Measurements from ENCODE around the gene ICAM2. TPM values are rescaled to one million over a fixed set of nuclear protein-coding genes. Genes with fewer than 3 reads are reported as not detected.

ICAM2 gene
- polyA plus RNA-seq, 1 of the 3 experiments (the other 2 are of a cell fraction): 0.08 TPM

DNA sequence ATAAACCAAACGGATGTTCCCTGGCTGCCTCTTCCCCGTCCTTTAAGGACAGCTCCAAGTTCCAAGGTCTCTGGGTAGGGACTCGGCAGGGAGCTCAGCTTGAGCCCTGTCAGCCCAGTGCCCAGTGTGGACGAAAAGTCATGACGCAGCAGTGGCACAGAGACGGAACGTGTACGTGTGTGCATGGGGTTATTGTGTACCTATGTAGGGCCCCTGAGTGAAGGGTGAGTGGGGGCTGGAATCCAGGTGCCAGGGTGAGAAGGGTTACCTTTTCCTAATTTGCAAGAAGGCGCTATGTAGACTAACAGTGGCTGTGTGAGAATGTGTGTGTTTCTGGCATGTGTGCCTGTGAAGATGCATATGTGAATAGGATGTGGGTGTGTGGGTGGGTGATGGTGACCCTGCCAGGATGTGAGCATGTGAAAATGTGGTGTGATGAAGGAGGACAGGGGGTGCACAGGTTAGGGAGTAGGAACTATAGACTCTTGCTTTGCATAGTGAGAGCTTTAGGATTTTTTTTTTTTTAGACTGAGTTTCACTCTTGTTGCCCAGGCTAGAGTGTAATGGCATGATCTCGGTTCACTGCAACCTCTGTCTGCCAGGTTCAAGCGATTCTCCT lies 53.7 kb downstream of the ICAM2 start:
- Histone ChIP-seq H3K4me1 (ENCODE audit: control insufficient read depth in 1 of 2, insufficient read depth in 2 of 2, low read depth in 1 of 2, low read length in 1 of 2) (no peaks in the 10 kb centered on the region), H3K9ac (no peak overlapping the region), H2AFZ (ENCODE audit: low read depth) (no peak overlapping the region), H4K20me1 (ENCODE audit: insufficient read depth) (no peaks in the 10 kb centered on the region), H3F3A (replicated peaks; ENCODE audit: insufficient read depth) (no peaks in the 10 kb centered on the region), H3K36me3 (replicated peaks in 1 of 2; ENCODE audit: control insufficient read depth in 1 of 2, insufficient read depth in 2 of 2, low read length in 1 of 2) (no peaks in the 10 kb centered on the region), H3K4me3 (ENCODE audit: low read depth in 2 of 2, low read length in 1 of 2) (no peak overlapping the region), H3K27me3 (ENCODE audit: insufficient read depth) (no peaks in the 10 kb centered on the region), H3K4me2 (no peak overlapping the region), H3K9me3 (no peaks in the 10 kb centered on the region), H3K27ac (ENCODE audit: low read depth in 2 of 2, low read length in 1 of 2) (no peak overlapping the region), H3K9me2 (no peaks in the 10 kb centered on the region), H3K79me2 (ENCODE audit: insufficient read depth) (no peaks in the 10 kb centered on the region)
- no peak for DNase-seq
- 78% methylated on average over 11 of the region's 11 CpGs for WGBS (ENCODE audit: low lambda C conversion rate)
- POLR2A ChIA-PET: no interaction called here
- CTCF ChIA-PET: interaction anchor here (1.4 to 4.3 kb wide), 8 partner anchors 9 to 61 kb away, joined by 3 to 30 read pairs (median 6); partner anchors contain the start of gene GH1
- TF ChIP-seq EP300 (IDR thresholded peaks at IDR 0.05; ENCODE audit: borderline replicate concordance in 1 of 2, low read depth in 1 of 2, low read length in 1 of 2) (no peak), GABPA (IDR thresholded peaks at IDR 0.05; ENCODE audit: low read depth) (no peak), EZH2phosphoT487 (IDR thresholded peaks at IDR 0.05; ENCODE audit: borderline replicate concordance, low read depth) (no peak), MEF2A (IDR thresholded peaks at IDR 0.05; ENCODE audit: borderline replicate concordance, low read depth) (no peak), FOSL2 (IDR thresholded peaks at IDR 0.05; ENCODE audit: borderline replicate concordance, low read depth) (no peak), SMC3 (IDR thresholded peaks at IDR 0.05; ENCODE audit: low read depth, low read length) (no peak), ELF1 (IDR thresholded peaks at IDR 0.05) (no peak)
- TF ChIP-seq, protein P1, sequence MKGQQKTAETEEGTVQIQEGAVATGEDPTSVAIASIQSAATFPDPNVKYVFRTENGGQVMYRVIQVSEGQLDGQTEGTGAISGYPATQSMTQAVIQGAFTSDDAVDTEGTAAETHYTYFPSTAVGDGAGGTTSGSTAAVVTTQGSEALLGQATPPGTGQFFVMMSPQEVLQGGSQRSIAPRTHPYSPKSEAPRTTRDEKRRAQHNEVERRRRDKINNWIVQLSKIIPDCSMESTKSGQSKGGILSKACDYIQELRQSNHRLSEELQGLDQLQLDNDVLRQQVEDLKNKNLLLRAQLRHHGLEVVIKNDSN (IDR thresholded peaks at IDR 0.05; ENCODE audit: borderline replicate concordance, low read depth): no peak
- TF ChIP-seq, protein P2, sequence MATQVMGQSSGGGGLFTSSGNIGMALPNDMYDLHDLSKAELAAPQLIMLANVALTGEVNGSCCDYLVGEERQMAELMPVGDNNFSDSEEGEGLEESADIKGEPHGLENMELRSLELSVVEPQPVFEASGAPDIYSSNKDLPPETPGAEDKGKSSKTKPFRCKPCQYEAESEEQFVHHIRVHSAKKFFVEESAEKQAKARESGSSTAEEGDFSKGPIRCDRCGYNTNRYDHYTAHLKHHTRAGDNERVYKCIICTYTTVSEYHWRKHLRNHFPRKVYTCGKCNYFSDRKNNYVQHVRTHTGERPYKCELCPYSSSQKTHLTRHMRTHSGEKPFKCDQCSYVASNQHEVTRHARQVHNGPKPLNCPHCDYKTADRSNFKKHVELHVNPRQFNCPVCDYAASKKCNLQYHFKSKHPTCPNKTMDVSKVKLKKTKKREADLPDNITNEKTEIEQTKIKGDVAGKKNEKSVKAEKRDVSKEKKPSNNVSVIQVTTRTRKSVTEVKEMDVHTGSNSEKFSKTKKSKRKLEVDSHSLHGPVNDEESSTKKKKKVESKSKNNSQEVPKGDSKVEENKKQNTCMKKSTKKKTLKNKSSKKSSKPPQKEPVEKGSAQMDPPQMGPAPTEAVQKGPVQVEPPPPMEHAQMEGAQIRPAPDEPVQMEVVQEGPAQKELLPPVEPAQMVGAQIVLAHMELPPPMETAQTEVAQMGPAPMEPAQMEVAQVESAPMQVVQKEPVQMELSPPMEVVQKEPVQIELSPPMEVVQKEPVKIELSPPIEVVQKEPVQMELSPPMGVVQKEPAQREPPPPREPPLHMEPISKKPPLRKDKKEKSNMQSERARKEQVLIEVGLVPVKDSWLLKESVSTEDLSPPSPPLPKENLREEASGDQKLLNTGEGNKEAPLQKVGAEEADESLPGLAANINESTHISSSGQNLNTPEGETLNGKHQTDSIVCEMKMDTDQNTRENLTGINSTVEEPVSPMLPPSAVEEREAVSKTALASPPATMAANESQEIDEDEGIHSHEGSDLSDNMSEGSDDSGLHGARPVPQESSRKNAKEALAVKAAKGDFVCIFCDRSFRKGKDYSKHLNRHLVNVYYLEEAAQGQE (IDR thresholded peaks at IDR 0.05; ENCODE audit: low read depth, low read length): no peak
- TF ChIP-seq, protein P3, sequence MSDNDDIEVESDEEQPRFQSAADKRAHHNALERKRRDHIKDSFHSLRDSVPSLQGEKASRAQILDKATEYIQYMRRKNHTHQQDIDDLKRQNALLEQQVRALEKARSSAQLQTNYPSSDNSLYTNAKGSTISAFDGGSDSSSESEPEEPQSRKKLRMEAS (IDR thresholded peaks at IDR 0.05; ENCODE audit: low read depth): no peak

GRCh38 chr17:63963123-63963522 lies 57.3 kb downstream of the ICAM2 start:
- H3K9me2 ChIP-seq: no peaks in the 10 kb centered on the region
- H3K4me3 ChIP-seq (ENCODE audit: low read depth in 2 of 2, low read length in 1 of 2): no peak overlapping the region
- DNase-seq: no peak
- H3K4me2 ChIP-seq: no peak overlapping the region
- H4K20me1 ChIP-seq (ENCODE audit: insufficient read depth): no peaks in the 10 kb centered on the region
- CTCF ChIA-PET: interaction anchor here (1.0 to 4.3 kb wide), 6 partner anchors 12 to 189 kb away, joined by 3 to 30 read pairs (median 5); partner anchors contain the start of gene GH1
- no peaks in the 10 kb centered on the region for H3F3A ChIP-seq (replicated peaks; ENCODE audit: insufficient read depth)
- no peaks in the 10 kb centered on the region for H3K9me3 ChIP-seq
- no peaks in the 10 kb centered on the region for H3K36me3 ChIP-seq (replicated peaks in 1 of 2; ENCODE audit: control insufficient read depth in 1 of 2, insufficient read depth in 2 of 2, low read length in 1 of 2)
- no peaks in the 10 kb centered on the region for H3K27me3 ChIP-seq (ENCODE audit: insufficient read depth)
- 87% methylated on average over 4 of the region's 4 CpGs for WGBS (ENCODE audit: low lambda C conversion rate)
- no peak overlapping the region for H2AFZ ChIP-seq (ENCODE audit: low read depth)
- TF ChIP-seq RCOR1 (IDR thresholded peaks at IDR 0.05; ENCODE audit: low read length) (no peak), MXI1 (IDR thresholded peaks at IDR 0.05; ENCODE audit: low read depth, low read length) (no peak), SIN3A (IDR thresholded peaks at IDR 0.05; ENCODE audit: borderline replicate concordance, low read depth, low read length) (no peak), RXRA (IDR thresholded peaks at IDR 0.05; ENCODE audit: borderline replicate concordance, low read depth) (no peak), JUND (IDR thresholded peaks at IDR 0.05) (no peak), POLR2AphosphoS5 (IDR thresholded peaks at IDR 0.05; ENCODE audit: low read depth, low read length) (no peak), TCF12 (IDR thresholded peaks at IDR 0.05) (no peak), EZH2phosphoT487 (IDR thresholded peaks at IDR 0.05; ENCODE audit: borderline replicate concordance, low read depth) (no peak), FOXM1 (IDR thresholded peaks at IDR 0.05; ENCODE audit: low read depth) (no peak), YY1 (IDR thresholded peaks at IDR 0.05; ENCODE audit: low read depth) (no peak), NFIC (IDR thresholded peaks at IDR 0.05; ENCODE audit: borderline replicate concordance) (no peak), TEAD4 (IDR thresholded peaks at IDR 0.05; ENCODE audit: borderline replicate concordance, insufficient read depth) (no peak), GATA2 (CRISPR knock-in tag; IDR thresholded peaks at IDR 0.05) (no peak), CTCF (IDR thresholded peaks at IDR 0.05) (no peak), MEF2A (IDR thresholded peaks at IDR 0.05; ENCODE audit: borderline replicate concordance, low read depth) (no peak)
- TF ChIP-seq, protein P3 (IDR thresholded peaks at IDR 0.05; ENCODE audit: low read depth): no peak
- POLR2A ChIA-PET: no interaction called here
- no peaks in the 10 kb centered on the region for H3K4me1 ChIP-seq (ENCODE audit: control insufficient read depth in 1 of 2, insufficient read depth in 2 of 2, low read depth in 1 of 2, low read length in 1 of 2)
- H3K9ac ChIP-seq: no peak overlapping the region
- H3K79me2 ChIP-seq (ENCODE audit: insufficient read depth): no peaks in the 10 kb centered on the region
- H3K27ac ChIP-seq (ENCODE audit: low read depth in 2 of 2, low read length in 1 of 2): no peak overlapping the region

Data from SK-N-SH (cell line).